GM21737 (cell line): ENCODE results near the gene METTL2B.
"Not testable (repeated sequence)": the region's sequence is repeated elsewhere in the genome, so short reads cannot be mapped to it uniquely, and the experiment has no call there.

Experiments
- ATAC-seq: cut with Tn5 transposase; IDR thresholded peaks from one replicate; pipeline ENCODE4 v1.9.1; 2021; ENCODE audit warnings: mild to moderate bottlenecking, moderate library complexity; ENCODE audit not compliant: unreplicated experiment

Gene METTL2B

DNA sequence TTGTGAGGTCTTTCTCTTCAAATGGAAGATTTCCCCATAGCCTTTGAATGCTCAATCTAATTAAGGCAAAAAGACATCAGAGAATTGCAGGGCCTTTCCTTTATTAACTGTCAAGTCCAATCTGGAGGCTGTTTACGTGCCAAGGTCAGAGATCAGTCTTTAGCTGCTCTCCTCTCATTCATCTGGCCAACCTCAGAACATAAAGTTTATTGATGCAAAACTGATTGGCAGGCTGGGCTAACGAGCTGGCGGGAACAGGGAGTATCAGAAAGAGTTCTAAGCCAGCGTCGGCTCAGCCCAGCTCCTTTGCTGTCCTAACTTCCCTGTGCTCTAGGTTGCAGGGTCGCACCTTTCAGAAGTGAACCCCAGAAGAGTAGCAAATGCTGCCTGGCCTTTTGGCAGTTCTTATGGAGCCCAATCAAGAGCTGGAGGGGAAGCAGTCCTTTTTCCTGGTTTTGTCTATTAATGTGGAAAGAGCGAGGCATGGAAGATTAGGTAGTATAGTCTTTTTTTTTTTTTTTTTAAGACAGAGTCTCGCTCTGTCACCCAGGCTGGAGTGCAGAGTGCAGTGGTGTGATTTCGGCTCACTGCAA is 47.5 kb downstream of the METTL2B start:
- not testable (repeated sequence) for ATAC-seq

DNA sequence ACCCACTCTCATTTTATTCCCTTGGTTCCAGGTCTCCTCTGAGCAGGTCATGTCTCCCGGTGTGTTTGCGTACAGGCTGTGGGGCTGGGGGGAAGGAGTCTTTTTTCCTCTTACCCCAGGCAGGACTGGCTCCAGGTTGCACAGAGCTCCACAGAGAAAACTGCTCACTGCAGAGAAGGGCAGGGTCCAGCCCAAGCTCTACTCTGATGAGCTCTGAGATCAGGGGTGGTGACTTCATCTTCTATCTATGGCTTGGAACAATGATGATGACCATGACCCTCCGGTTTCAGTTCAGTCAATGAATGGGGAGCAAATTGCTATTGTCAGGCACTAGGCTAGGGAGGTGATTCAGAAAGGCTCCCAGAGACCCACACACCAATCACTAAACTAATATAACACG is 49.0 kb downstream of the METTL2B start:
- not testable (repeated sequence) for ATAC-seq

DNA sequence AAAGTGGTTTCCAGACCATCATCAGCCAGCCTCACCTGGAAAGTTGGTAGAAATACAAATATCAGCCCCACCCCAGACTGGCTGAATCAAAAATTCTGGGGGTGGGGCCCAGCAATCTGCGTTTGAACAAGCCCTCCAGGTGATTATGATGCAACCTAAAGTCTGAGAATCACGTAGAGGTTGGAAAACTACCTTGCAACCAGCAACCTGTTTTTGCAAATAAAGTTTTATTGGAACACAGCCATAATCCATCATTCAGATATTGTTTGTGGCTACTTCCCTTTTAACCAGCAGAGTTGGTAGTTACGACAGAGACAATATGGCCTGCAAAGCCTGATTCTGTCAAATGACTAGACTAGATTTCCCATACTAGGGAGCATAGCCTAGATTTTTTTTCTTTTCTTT is 49.5 kb downstream of the METTL2B start:
- ATAC-seq = not testable (repeated sequence)

DNA sequence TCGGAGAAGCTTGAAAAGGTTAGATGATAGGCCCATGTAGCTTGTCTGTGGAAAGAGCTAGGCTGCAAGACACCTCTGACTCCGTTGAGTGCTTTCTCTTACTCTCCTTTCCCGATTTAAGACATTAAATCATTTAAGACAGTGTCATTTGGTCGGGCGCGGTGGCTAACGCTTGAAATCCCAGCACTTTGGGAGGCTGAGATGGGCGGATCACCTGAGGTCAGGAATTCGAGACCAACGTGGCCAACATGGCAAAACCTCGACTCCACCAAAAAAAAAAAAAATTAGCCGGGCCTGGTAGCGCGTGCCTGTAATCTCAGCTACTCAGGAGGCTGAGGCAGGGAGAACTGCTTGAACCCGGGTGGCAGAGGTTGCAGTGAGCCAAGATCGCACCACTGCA is 52.6 kb downstream of the METTL2B start:
- not testable (repeated sequence) for ATAC-seq

DNA sequence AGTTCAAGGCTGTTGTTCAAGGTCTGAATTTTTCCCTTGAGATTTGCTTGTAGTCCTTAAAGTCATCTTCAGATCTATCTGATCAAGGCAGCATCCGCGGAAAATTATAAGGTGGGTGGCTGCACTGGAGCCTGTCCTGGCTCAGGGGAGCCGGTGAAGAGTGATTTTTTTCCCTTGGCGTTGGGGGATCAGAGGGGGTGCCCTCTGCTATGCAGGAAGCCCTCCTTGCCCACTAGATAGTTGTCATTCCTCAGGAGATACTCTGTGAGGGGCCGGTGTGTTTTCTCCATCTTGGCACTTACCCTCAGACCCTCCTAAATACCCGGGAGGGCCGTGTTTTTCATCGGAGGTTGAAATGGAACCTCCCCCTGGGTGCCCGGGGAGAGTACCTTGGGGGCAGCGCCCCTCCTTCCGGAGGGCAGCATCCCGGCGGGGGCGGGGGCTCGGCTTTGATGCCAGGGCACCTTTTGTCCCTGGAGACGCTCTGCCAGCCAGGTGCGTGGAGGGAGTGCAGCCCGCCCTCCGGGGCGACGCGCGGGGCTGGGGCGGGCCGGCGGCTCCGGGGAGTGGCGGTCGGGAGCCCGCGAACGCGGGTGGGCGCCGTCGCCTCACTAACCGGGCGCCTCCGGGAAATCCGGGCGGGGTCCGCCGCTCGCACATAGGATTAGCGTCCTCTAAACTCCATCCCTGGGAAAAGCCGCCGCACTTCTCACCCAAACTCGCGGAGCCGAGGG is 53.7 kb downstream of the METTL2B start:
- ATAC-seq = peak; percentile 21

DNA sequence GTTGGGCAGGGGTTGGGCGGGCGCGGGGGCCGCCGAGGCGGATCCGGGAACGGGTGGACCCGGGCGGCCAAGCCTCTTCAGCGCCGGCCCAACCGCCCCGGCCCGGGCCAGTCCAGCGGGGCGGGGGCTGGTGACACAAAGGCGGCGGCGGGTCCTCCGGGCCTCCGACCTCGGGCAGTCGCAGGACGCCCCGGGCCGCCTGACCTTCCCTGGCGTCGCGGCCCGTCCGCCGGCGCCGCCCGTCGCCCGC is 54.2 kb downstream of the METTL2B start:
- ATAC-seq = no peak

DNA sequence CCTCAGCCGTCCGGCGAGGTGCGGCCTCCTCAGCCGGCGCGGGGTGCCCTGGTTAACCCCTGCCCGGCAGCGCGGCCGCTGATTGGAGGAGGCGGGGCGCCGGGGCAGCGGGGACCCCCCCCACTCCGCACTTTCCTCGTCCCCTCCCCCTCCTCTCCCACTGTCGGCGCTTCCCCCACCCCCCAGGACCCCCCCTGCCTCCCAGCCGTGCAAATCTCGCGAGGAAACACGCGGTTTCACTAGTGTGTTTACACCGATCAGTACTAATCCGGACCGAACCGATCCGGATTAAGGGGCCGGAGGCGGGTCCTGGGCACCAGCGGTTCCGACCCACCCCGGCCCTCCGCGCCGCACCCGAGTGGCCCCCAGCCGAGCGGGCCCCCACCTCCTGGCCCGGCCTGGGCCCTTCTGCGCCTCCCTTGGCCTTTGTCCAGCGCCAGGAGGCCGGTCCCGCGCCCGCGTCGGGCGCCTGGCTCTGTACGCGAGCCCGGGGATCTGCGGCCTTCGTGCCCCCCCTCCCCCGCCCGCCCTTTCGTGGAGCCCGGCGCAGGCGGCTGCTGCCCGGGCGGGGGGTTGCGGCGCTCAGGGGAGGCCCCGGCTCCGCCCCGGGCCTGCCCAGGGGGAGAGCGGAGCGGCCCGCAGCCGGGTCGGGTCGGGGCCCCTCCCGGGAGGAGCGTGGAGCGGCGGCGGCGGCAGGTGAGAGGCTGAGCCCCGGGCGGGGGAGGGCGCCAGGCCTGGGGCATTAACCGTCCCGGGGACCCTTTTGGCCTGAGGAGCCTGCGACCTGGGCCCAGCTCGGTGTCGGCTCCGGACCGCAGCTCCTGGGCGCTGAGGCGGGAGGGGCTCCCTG is 54.8 kb downstream of the METTL2B start:
- peak; percentile 78 for ATAC-seq

DNA sequence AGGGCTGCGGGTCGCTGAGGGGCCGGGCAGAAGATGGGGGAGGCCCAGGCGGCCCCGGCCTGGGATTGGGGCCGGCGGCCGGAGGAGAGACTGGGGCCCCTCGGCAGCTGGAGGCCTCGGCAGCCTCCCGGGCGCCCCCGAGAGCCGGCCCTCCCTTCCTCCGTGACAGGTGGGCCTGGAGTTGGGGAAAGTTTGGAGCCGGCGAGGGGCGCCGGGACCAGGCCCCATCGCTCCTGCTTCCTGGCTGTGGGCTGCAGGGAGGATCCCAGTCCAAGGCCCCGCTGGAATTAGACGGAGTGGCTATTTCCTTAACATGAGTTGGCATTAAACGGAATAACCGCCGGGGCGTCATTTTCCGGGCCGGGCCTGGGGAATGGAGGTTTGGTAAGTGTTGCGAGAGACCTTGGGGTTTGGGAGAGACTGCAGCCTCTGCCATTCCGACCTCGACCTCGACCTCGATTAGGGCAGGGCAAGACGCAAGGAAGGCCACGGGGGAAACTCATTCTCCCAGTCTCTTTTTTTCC is 55.5 kb downstream of the METTL2B start:
- not testable (repeated sequence) for ATAC-seq

DNA sequence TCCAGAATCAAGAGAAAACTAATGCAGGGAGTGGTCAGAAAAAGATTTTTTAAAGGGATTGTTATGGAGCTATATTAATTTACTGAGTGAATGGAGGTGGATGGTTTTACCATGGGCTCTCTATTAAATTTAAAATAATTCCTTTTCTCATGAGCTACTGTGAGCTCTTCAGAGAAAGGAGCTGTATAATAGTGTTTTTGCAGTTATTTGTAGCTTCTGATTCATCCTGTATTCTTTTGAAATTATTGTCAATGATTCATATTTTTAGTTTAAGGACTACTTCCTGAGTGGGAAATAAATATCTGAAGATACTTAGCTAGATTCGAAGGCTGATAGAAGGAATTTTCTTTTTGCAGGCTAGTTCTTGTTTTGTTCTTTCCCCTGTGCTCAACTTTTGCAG is 56.4 kb downstream of the METTL2B start:
- not testable (repeated sequence) for ATAC-seq

DNA sequence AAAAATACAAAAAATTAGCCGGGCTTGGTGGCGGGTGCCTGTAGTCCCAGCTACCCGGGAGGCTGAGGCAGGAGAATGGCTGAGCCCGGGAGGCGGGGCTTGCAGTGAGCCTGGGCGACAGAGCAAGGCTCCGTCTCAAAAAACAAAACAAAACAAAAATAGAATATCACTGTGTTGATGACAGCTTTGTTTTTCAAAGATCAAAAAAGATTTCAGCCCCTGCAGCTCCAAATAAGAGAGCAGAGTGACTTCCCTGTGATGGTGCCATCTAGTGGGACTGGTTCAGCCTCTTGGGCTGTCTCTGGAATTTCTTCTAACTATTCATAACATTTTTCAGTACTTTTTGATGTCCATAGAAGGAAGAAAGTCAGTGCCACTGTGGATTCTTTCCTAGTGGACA is 60.9 kb downstream of the METTL2B start:
- not testable (repeated sequence) for ATAC-seq

DNA sequence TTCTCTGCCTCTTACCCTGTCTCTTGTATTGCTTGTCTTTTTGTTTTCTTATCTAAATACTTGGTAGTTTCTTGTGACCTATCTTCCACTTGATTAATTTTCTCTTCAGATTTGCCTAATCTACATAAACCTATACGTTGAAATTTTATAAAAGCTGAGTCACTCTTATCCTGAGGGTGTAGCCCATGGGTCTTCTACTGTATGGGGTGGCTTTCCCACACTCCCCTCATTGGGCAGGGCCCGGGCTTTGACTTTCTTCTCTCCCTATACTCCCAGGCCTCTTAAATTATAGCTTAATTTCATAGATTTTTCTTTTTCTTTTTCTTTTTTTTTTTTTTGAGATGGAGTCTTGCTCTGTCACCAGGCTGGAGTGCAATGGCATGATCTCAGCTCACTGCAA is 66.0 kb downstream of the METTL2B start:
- not testable (repeated sequence) for ATAC-seq

DNA sequence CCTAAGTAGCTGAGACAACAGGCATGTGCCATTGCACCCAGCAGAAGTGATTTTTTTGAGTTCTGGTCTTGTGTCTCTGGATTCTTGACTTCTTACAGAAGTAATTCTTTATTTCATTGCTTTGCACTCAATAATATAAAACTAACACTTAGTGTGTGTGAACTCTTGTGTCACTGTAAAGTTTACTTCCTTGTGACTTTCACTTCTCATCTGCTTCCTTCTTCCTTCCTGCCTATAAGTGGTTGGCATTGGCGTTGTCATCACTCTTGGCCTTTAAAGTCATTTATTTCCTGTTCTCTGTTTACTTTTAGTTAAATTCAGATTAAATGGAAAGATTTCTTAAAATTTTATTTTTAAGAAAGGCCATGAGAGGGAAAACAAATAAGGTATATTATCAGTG is 66.8 kb downstream of the METTL2B start:
- not testable (repeated sequence) for ATAC-seq

DNA sequence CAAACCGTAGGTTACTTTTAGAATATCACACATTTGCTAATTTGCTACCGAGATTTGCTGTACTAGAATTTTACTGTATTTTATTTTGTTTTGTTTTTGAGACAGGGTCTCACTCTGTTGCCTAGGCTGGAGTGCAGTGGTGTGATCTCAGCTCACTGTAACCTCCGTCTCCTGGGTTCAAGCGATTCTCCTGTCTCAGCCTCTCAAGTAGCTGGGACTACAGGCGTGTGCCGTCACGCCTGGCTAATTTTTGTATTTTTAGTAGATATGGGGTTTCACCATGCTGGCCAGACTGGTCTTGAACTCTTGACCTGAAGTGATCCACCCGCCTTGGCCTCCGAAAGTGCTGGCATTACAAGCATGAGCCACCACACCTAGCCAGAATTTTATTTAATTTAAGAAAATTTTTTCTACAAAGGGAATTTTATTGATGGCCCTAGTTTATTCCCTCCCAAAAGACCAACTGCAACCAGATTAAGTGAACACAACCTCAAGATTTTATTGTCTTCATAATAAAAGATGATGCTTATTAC is 69.8 kb downstream of the METTL2B start:
- ATAC-seq = not testable (repeated sequence)

DNA sequence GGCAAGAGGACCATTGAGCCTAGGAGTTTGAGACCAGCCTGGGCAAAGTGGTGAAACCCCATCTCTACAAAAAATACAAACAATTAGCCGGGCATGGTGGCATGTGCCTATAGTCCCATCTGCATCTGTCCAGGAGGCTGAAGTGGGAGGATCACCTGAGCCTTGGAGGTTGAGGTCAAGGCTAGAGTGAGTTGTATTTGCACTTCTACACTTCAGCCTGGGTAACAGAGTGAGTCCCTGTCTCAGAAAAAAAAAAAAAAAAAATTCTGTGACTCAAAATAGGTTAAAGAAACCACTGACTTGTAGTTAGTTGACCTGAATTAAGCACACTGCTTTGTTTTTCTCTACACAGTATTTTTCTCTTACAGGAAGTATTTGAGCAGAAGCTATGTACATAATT is 74.4 kb downstream of the METTL2B start:
- ATAC-seq = no peak

DNA sequence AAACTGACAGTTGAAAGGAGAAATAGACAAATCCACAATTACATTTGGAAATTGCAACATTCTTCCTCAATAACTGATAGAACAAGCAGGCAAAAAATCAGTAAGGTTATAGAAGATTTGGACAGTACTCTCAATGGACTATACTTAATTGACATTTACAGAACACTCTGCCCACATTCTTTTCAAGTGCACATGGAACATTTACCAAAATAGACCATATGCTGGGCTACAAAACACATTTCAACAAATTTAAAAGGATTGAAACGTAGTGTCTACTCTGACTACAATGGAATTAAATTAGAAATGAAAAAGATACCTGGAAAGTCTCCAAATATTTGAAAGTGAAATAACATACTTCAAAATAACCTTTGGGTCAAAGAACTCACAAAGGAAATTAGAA is 77.8 kb downstream of the METTL2B start:
- ATAC-seq = not testable (repeated sequence)
